ENCODE measurements around the gene CLIC4.

DNA sequence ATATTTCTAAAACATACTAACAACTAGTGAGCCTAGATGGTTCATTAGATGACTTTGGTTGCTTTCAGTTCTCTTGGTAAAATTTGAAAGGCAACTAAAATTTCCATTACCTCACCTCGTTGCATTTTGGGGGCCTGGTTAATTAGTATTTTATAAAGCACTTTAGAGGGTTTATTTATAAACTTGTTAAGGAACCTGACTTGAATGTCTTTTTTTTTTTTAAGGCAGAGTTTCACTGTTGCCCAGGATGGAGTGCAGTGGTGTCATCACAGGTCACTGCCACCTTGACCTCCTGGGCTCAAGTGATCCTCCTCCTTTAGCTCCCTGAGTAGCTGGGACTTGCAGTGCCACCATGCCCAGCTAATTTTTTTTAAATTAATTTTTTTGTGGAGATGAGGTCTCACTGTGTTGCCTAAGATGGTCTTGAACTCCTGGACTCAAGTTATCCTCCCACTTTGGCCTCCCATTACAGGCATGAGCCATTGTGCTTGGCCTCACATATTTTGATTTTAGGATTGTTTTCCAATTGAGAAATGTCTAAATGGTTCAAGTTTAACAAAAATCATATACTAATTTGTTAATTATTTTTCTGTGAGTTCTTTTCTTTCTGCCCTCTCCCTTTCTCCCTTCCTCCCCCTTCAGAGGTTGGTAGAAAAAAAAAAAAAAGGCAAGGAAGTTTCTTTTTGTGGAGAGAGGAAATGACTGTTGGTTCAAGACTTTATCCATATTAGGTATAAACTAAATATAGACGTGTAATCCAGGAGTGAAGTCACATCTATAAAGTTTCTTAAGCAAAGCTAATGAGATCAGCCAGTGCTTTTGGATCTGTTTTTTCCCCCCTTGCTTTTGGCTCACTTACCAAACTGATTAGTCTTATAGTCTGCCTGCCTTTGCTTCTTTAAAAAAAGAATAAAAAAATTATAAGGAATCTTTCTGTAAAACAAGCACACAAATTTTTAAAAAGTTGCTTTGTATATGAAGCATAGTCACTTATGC is 24.7 kb downstream of the CLIC4 start:
- TF ChIP-seq, protein P1, sequence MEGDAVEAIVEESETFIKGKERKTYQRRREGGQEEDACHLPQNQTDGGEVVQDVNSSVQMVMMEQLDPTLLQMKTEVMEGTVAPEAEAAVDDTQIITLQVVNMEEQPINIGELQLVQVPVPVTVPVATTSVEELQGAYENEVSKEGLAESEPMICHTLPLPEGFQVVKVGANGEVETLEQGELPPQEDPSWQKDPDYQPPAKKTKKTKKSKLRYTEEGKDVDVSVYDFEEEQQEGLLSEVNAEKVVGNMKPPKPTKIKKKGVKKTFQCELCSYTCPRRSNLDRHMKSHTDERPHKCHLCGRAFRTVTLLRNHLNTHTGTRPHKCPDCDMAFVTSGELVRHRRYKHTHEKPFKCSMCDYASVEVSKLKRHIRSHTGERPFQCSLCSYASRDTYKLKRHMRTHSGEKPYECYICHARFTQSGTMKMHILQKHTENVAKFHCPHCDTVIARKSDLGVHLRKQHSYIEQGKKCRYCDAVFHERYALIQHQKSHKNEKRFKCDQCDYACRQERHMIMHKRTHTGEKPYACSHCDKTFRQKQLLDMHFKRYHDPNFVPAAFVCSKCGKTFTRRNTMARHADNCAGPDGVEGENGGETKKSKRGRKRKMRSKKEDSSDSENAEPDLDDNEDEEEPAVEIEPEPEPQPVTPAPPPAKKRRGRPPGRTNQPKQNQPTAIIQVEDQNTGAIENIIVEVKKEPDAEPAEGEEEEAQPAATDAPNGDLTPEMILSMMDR (conservative IDR thresholded peaks at IDR 0.05; ENCODE audit: low read depth in 2 of 2): no peak
- TF ChIP-seq, protein P2, sequence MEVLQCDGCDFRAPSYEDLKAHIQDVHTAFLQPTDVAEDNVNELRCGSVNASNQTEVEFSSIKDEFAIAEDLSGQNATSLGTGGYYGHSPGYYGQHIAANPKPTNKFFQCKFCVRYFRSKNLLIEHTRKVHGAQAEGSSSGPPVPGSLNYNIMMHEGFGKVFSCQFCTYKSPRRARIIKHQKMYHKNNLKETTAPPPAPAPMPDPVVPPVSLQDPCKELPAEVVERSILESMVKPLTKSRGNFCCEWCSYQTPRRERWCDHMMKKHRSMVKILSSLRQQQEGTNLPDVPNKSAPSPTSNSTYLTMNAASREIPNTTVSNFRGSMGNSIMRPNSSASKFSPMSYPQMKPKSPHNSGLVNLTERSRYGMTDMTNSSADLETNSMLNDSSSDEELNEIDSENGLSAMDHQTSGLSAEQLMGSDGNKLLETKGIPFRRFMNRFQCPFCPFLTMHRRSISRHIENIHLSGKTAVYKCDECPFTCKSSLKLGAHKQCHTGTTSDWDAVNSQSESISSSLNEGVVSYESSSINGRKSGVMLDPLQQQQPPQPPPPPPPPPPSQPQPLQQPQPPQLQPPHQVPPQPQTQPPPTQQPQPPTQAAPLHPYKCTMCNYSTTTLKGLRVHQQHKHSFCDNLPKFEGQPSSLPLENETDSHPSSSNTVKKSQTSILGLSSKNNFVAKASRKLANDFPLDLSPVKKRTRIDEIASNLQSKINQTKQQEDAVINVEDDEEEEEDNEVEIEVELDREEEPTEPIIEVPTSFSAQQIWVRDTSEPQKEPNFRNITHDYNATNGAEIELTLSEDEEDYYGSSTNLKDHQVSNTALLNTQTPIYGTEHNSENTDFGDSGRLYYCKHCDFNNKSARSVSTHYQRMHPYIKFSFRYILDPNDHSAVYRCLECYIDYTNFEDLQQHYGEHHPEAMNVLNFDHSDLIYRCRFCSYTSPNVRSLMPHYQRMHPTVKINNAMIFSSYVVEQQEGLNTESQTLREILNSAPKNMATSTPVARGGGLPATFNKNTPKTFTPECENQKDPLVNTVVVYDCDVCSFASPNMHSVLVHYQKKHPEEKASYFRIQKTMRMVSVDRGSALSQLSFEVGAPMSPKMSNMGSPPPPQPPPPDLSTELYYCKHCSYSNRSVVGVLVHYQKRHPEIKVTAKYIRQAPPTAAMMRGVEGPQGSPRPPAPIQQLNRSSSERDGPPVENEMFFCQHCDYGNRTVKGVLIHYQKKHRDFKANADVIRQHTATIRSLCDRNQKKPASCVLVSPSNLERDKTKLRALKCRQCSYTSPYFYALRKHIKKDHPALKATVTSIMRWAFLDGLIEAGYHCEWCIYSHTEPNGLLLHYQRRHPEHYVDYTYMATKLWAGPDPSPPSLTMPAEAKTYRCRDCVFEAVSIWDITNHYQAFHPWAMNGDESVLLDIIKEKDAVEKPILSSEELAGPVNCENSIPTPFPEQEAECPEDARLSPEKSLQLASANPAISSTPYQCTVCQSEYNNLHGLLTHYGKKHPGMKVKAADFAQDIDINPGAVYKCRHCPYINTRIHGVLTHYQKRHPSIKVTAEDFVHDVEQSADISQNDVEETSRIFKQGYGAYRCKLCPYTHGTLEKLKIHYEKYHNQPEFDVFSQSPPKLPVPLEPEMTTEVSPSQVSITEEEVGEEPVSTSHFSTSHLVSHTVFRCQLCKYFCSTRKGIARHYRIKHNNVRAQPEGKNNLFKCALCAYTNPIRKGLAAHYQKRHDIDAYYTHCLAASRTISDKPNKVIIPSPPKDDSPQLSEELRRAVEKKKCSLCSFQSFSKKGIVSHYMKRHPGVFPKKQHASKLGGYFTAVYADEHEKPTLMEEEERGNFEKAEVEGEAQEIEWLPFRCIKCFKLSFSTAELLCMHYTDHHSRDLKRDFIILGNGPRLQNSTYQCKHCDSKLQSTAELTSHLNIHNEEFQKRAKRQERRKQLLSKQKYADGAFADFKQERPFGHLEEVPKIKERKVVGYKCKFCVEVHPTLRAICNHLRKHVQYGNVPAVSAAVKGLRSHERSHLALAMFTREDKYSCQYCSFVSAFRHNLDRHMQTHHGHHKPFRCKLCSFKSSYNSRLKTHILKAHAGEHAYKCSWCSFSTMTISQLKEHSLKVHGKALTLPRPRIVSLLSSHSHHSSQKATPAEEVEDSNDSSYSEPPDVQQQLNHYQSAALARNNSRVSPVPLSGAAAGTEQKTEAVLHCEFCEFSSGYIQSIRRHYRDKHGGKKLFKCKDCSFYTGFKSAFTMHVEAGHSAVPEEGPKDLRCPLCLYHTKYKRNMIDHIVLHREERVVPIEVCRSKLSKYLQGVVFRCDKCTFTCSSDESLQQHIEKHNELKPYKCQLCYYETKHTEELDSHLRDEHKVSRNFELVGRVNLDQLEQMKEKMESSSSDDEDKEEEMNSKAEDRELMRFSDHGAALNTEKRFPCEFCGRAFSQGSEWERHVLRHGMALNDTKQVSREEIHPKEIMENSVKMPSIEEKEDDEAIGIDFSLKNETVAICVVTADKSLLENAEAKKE (CRISPR knock-in tag; IDR thresholded peaks at IDR 0.05): no peak
- TF ChIP-seq JUNB (IDR thresholded peaks at IDR 0.05; ENCODE audit: unreplicated experiment) (no peak), EZH2 (IDR thresholded peaks at IDR 0.05; ENCODE audit: low read depth, unreplicated experiment) (no peak), EZH2phosphoT487 (IDR thresholded peaks at IDR 0.05; ENCODE audit: unreplicated experiment) (no peak), ZNF331 (CRISPR knock-in tag; IDR thresholded peaks at IDR 0.05; ENCODE audit: low read depth) (no peak), CREB1 (CRISPR knock-in tag; IDR thresholded peaks at IDR 0.05; ENCODE audit: low read depth) (no peak), ZNF114 (CRISPR knock-in tag; IDR thresholded peaks at IDR 0.05) (no peak)
- TF ChIP-seq, protein P3, sequence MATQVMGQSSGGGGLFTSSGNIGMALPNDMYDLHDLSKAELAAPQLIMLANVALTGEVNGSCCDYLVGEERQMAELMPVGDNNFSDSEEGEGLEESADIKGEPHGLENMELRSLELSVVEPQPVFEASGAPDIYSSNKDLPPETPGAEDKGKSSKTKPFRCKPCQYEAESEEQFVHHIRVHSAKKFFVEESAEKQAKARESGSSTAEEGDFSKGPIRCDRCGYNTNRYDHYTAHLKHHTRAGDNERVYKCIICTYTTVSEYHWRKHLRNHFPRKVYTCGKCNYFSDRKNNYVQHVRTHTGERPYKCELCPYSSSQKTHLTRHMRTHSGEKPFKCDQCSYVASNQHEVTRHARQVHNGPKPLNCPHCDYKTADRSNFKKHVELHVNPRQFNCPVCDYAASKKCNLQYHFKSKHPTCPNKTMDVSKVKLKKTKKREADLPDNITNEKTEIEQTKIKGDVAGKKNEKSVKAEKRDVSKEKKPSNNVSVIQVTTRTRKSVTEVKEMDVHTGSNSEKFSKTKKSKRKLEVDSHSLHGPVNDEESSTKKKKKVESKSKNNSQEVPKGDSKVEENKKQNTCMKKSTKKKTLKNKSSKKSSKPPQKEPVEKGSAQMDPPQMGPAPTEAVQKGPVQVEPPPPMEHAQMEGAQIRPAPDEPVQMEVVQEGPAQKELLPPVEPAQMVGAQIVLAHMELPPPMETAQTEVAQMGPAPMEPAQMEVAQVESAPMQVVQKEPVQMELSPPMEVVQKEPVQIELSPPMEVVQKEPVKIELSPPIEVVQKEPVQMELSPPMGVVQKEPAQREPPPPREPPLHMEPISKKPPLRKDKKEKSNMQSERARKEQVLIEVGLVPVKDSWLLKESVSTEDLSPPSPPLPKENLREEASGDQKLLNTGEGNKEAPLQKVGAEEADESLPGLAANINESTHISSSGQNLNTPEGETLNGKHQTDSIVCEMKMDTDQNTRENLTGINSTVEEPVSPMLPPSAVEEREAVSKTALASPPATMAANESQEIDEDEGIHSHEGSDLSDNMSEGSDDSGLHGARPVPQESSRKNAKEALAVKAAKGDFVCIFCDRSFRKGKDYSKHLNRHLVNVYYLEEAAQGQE (IDR thresholded peaks at IDR 0.05; ENCODE audit: unreplicated experiment): no peak

All from GM23338 (cell line).